Thyroid gland (tissue), 4 donors: ENCODE data around the gene KRTAP5-5.
"Not testable (repeated sequence)": the region's sequence is repeated elsewhere in the genome, so short reads cannot be mapped to it uniquely, and the experiment has no call there.

Experiments used
- POLR2A ChIP-seq, 2 donors: fragments of 450-650 bp; IDR thresholded peaks; one replicate each; pipeline ENCODE4 v1.6.1; 2017; ENCODE audit warnings: antibody characterized with exemption in 2 of 2, mild to moderate bottlenecking in 2 of 2, moderate library complexity in 1 of 2
- TF ChIP-seq, protein P1 (sequence below), 6 experiments: fragments of 200-600 bp in 3 of 6; fragments of 450-650 bp in 3 of 6; sonication (generic) in 3 of 6; IDR thresholded peaks; one replicate each; pipeline ENCODE4 v1.5.1; 2016 to 2019; ENCODE audit warnings: antibody characterized with exemption in 6 of 6, mild to moderate bottlenecking in 2 of 6, inconsistent platforms in 1 of 6, moderate library complexity in 1 of 6

DNA sequence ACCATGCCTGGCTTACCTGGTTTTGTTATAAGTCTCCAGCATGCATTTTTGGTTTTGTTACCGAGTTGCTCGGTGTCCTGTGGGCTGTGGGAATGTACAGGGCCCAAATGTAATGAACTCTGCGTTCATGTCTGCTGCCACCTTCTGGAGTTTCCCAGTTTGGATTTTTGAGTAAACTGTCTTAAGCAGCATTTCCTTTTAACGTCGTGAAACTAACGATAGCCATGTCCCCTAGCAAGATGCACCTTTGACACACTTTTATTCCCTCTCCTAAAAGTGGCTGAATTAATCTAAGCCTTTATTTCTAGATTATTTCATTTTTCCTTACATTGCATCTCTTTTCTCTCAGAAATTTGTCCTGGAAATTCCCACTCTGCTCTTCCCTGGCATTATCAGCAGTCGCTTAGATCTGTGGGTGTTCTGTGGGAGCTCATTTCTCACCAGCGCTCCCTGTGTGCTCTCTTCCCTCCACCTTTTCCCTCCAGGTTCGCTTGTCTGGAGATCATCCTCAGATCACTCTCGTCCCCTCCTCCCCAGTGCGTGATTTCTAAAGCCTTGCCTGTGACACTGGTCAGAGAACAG is 33.5 kb upstream of the KRTAP5-5 start:
- TF ChIP-seq, protein P1, sequence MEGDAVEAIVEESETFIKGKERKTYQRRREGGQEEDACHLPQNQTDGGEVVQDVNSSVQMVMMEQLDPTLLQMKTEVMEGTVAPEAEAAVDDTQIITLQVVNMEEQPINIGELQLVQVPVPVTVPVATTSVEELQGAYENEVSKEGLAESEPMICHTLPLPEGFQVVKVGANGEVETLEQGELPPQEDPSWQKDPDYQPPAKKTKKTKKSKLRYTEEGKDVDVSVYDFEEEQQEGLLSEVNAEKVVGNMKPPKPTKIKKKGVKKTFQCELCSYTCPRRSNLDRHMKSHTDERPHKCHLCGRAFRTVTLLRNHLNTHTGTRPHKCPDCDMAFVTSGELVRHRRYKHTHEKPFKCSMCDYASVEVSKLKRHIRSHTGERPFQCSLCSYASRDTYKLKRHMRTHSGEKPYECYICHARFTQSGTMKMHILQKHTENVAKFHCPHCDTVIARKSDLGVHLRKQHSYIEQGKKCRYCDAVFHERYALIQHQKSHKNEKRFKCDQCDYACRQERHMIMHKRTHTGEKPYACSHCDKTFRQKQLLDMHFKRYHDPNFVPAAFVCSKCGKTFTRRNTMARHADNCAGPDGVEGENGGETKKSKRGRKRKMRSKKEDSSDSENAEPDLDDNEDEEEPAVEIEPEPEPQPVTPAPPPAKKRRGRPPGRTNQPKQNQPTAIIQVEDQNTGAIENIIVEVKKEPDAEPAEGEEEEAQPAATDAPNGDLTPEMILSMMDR (IDR thresholded peaks at IDR 0.05) = not testable (repeated sequence)
- not testable (repeated sequence) for TF ChIP-seq POLR2A (IDR thresholded peaks at IDR 0.05)
